HepG2 (cell line): ENCODE measurements around the gene PDGFRB.

Experiments used
- ATF7 ChIP-seq, 2 experiments: fragments of 450-650 bp in 1 of 2; sonication (generic) in 1 of 2; formaldehyde crosslinking in 1 of 2; IDR thresholded peaks; 2 replicates each; pipeline versions ENCODE4 v1.4.0 to v1.6.1; 2016 to 2020; ENCODE audit warnings: antibody characterized with exemption in 1 of 2, mild to moderate bottlenecking in 1 of 2, missing genetic modification reagents in 1 of 2
- BRD4 ChIP-seq: sonication (generic); formaldehyde crosslinking; IDR thresholded peaks from 2 replicates; pipeline ENCODE4 v1.4.0; 2020; ENCODE audit warnings: missing genetic modification reagents
- PHF8 ChIP-seq: sonication (generic); formaldehyde crosslinking; IDR thresholded peaks from 2 replicates; pipeline ENCODE4 v1.5.0; 2020; ENCODE audit warnings: missing genetic modification reagents
- TGIF2 ChIP-seq: IDR thresholded peaks from 2 replicates; pipeline ENCODE4 v1.6.1; 2016; ENCODE audit warnings: control low read depth, missing compliant biosample characterization
- YY1 ChIP-seq: IDR thresholded peaks from 2 replicates; pipeline ENCODE4 v1.6.1; 2011; ENCODE audit warnings: low read length, low read depth, moderate library complexity, mild to moderate bottlenecking; ENCODE audit not compliant: insufficient read depth, insufficient replicate concordance

DNA sequence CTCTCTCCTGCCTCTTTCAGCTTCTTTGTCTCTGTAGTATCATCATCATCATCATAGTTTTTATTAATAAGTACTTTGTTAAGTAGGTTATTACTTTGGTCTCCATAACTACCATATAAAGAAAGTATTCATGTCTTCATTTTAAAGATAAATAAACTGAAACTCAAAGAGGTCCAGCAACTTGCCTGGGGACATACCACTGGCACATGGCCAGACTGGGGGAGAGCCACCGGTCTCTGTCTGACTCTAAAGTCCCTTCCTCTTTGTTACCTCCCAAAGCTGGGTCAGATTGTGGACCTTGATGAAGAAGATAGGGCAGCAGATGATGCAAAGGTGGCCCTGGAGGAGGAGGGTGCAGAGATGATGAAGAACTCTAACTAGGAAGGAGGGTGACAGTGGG, 19.4 kb upstream of the PDGFRB start:
- TF ChIP-seq ATF7 (IDR thresholded peaks at IDR 0.05) (no peak), ATF7 (CRISPR knock-in tag; IDR thresholded peaks at IDR 0.05) (no peak), PHF8 (CRISPR knock-in tag) (no peak), YY1 (no peak), TGIF2 (no peak), BRD4 (no peak)
